Liver (tissue), 9 donors: ENCODE results near the gene ULK1. TPM values are rescaled to one million over a fixed set of nuclear protein-coding genes. Genes with fewer than 3 reads are reported as not detected.

Experiments used
- DNase-seq: peaks from one replicate; pipeline ENCODE4 v3.0.0-alpha.2; 2017; ENCODE audit warnings: low spot score
- H3K27ac ChIP-seq, 2 donors: one replicate each; pipeline ENCODE4 v1.7.0; 2013; ENCODE audit warnings: inconsistent platforms in 2 of 2, low read length in 2 of 2, control low read depth in 1 of 2, low read depth in 1 of 2, mild to moderate bottlenecking in 1 of 2
- H3K27me3 ChIP-seq, 4 donors: one replicate each; pipeline versions ENCODE4 v1.6.1 to v1.7.0; 2013; ENCODE audit warnings: low read length in 3 of 4, inconsistent platforms in 1 of 4, mild to moderate bottlenecking in 1 of 4, moderate library complexity in 1 of 4; ENCODE audit not compliant: control insufficient read depth in 4 of 4, insufficient read depth in 4 of 4
- H3K36me3 ChIP-seq, 4 donors: one replicate each; pipeline versions ENCODE4 v1.6.1 to v1.7.0; 2013; ENCODE audit warnings: low read length in 3 of 4, mild to moderate bottlenecking in 3 of 4, low read depth in 1 of 4, moderate library complexity in 1 of 4; ENCODE audit not compliant: control insufficient read depth in 4 of 4, insufficient read depth in 3 of 4
- H3K4me1 ChIP-seq, 4 donors: one replicate each; pipeline versions ENCODE4 v1.6.1 to v1.7.0; 2013; ENCODE audit warnings: low read length in 3 of 4, mild to moderate bottlenecking in 3 of 4, moderate library complexity in 1 of 4; ENCODE audit not compliant: control insufficient read depth in 4 of 4, insufficient read depth in 4 of 4
- H3K4me3 ChIP-seq, 3 donors: one replicate each; pipeline versions ENCODE4 v1.6.1 to v1.7.0; 2013; ENCODE audit warnings: low read length in 3 of 3, control low read depth in 1 of 3, low read depth in 1 of 3, mild to moderate bottlenecking in 1 of 3
- H3K9ac ChIP-seq, 2 donors: one replicate each; pipeline ENCODE4 v1.7.0; 2013; ENCODE audit warnings: low read length in 2 of 2, mild to moderate bottlenecking in 2 of 2, moderate library complexity in 2 of 2, control low read depth in 1 of 2, low read depth in 1 of 2
- H3K9me3 ChIP-seq, 4 donors: one replicate each; pipeline versions ENCODE4 v1.6.1 to v1.7.0; 2013; ENCODE audit warnings: low read length in 3 of 4; ENCODE audit not compliant: control insufficient read depth in 4 of 4
- EGR1 ChIP-seq, 2 donors: IDR thresholded peaks; 2 replicates each; pipeline ENCODE4 v1.6.1; 2016 to 2018; ENCODE audit warnings: antibody characterized with exemption in 2 of 2, low read depth in 2 of 2
- FOXA1 ChIP-seq: IDR thresholded peaks from 2 replicates; pipeline ENCODE4 v1.6.1; 2016; ENCODE audit warnings: antibody characterized with exemption
- FOXA2 ChIP-seq: IDR thresholded peaks from 2 replicates; pipeline ENCODE4 v1.6.1; 2016; ENCODE audit warnings: antibody characterized with exemption
- HNF4A ChIP-seq, 2 donors: conservative IDR thresholded peaks; 2 replicates each; pipeline ENCODE4 v1.6.1; 2016; ENCODE audit warnings: antibody characterized with exemption in 2 of 2, mild to moderate bottlenecking in 2 of 2
- HNF4G ChIP-seq: IDR thresholded peaks from 2 replicates; pipeline ENCODE4 v1.6.1; 2016; ENCODE audit warnings: antibody characterized with exemption
- JUND ChIP-seq, 2 donors: IDR thresholded peaks; 2 replicates each; pipeline ENCODE4 v1.6.1; 2016; ENCODE audit warnings: antibody characterized with exemption in 2 of 2
- RAD21 ChIP-seq, 2 donors: IDR thresholded peaks; 2 replicates each; pipeline ENCODE4 v1.6.1; 2016; ENCODE audit warnings: antibody characterized with exemption in 2 of 2, mild to moderate bottlenecking in 2 of 2
- SP1 ChIP-seq: IDR thresholded peaks from 2 replicates; pipeline ENCODE4 v1.6.1; 2018; ENCODE audit warnings: antibody characterized with exemption, mild to moderate bottlenecking
- TAF1 ChIP-seq: conservative IDR thresholded peaks from 2 replicates; pipeline ENCODE4 v1.6.1; 2016; ENCODE audit warnings: antibody characterized with exemption, mild to moderate bottlenecking
- YY1 ChIP-seq: IDR thresholded peaks from 2 replicates; pipeline ENCODE4 v1.6.1; 2016; ENCODE audit warnings: antibody characterized with exemption, mild to moderate bottlenecking
- WGBS: extraction: QIAGEN DNeasy Blood & Tissue Kit; methylation state at CpG from one replicate; pipeline ENCODE4 v1.1.7; 2013; 5-methylcytosine and 5-hydroxymethylcytosine counted together
- polyA plus RNA-seq, 2 donors: library from polyadenylated mRNA; stranded (reverse) in 1 of 2; unstranded in 1 of 2; fragments of 200-250 nt in 1 of 2; fragments of >200 nt in 1 of 2; fragmentation: Nextera tagmentation in 1 of 2; extraction: Ambion mirVana in 1 of 2; gene quantifications; one replicate each; pipeline versions ENCODE4 v1.2.1 to v1.2.3, GENCODE V29; 2013 to 2015
- total RNA-seq, 2 donors: library from RNA; depleted of rRNA; stranded (reverse); fragments of >200 nt; gene quantifications; one replicate each; pipeline ENCODE4 v1.2.3, GENCODE V29; 2014
- TF ChIP-seq, protein P1 (sequence below): IDR thresholded peaks from 2 replicates; pipeline ENCODE4 v1.6.1; 2016; ENCODE audit warnings: antibody characterized with exemption
- TF ChIP-seq, protein P2 (sequence below): IDR thresholded peaks from 2 replicates; pipeline ENCODE4 v1.6.1; 2016; ENCODE audit warnings: antibody characterized with exemption
- TF ChIP-seq, protein P3 (sequence below): IDR thresholded peaks from 2 replicates; pipeline ENCODE4 v1.6.1; 2016; ENCODE audit warnings: antibody characterized with exemption, mild to moderate bottlenecking
- TF ChIP-seq, protein P4 (sequence below): fragments of 150-350 bp; IDR thresholded peaks from 2 replicates; pipeline ENCODE4 v1.5.1; 2017; ENCODE audit warnings: improper control_type of control experiment, low read depth, low read length; ENCODE audit not compliant: missing input control
- donor health status: healthy.
- donor health status: healthy.
- donor health status: healthy.
- donor health status: healthy.
- donor health status: healthy.

ULK1 gene
- total and polyA plus RNA-seq, 4 donors, result 12.5 to 41.7 (median 15.1) TPM

DNA sequence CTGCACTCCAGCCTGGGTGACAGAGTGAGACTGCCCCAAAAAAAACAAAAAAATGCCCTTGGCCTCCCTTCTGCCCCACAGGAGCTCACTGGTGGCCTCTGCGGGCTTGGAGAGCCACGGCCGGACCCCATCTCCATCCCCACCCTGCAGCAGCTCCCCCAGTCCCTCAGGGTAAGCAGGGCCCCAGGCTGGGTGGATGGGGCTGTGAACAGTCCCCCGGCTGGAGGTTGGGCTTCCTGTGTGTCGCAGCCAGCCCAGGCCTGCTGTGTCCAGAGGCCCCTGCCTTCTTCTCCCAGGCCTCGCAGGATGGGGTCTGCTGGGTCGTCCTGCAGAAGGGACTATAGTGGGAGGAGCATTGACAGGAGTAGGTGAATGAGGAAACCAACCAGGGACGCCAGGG, 19.2 kb downstream of the ULK1 start:
- no peak for DNase-seq
- no peak overlapping the region for H3K27ac ChIP-seq
- 94% methylated on average over 8 of the region's 8 CpGs for WGBS
- peaks cover 0 to 6% (median 0%) of the 10 kb centered on the region in 4 donors for H3K4me1 ChIP-seq
- H3K27me3 ChIP-seq, result no peaks in the 10 kb centered on the region
- peaks cover 35 to 87% (median 44%) of the 10 kb centered on the region in 4 donors for H3K36me3 ChIP-seq
- TF ChIP-seq, protein P1, sequence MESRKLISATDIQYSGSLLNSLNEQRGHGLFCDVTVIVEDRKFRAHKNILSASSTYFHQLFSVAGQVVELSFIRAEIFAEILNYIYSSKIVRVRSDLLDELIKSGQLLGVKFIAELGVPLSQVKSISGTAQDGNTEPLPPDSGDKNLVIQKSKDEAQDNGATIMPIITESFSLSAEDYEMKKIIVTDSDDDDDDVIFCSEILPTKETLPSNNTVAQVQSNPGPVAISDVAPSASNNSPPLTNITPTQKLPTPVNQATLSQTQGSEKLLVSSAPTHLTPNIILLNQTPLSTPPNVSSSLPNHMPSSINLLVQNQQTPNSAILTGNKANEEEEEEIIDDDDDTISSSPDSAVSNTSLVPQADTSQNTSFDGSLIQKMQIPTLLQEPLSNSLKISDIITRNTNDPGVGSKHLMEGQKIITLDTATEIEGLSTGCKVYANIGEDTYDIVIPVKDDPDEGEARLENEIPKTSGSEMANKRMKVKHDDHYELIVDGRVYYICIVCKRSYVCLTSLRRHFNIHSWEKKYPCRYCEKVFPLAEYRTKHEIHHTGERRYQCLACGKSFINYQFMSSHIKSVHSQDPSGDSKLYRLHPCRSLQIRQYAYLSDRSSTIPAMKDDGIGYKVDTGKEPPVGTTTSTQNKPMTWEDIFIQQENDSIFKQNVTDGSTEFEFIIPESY, result no peak
- TF ChIP-seq TAF1 (no peak), FOXA2 (no peak), HNF4G (no peak), FOXA1 (no peak), YY1 (no peak), RAD21 (IDR thresholded peaks at IDR 0.05) (no peak), EGR1 (IDR thresholded peaks at IDR 0.05; ENCODE audit: low read depth in 2 of 2) (no peak), SP1 (no peak)
- TF ChIP-seq, protein P2, sequence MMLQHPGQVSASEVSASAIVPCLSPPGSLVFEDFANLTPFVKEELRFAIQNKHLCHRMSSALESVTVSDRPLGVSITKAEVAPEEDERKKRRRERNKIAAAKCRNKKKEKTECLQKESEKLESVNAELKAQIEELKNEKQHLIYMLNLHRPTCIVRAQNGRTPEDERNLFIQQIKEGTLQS, result no peak
- TF ChIP-seq, protein P3, sequence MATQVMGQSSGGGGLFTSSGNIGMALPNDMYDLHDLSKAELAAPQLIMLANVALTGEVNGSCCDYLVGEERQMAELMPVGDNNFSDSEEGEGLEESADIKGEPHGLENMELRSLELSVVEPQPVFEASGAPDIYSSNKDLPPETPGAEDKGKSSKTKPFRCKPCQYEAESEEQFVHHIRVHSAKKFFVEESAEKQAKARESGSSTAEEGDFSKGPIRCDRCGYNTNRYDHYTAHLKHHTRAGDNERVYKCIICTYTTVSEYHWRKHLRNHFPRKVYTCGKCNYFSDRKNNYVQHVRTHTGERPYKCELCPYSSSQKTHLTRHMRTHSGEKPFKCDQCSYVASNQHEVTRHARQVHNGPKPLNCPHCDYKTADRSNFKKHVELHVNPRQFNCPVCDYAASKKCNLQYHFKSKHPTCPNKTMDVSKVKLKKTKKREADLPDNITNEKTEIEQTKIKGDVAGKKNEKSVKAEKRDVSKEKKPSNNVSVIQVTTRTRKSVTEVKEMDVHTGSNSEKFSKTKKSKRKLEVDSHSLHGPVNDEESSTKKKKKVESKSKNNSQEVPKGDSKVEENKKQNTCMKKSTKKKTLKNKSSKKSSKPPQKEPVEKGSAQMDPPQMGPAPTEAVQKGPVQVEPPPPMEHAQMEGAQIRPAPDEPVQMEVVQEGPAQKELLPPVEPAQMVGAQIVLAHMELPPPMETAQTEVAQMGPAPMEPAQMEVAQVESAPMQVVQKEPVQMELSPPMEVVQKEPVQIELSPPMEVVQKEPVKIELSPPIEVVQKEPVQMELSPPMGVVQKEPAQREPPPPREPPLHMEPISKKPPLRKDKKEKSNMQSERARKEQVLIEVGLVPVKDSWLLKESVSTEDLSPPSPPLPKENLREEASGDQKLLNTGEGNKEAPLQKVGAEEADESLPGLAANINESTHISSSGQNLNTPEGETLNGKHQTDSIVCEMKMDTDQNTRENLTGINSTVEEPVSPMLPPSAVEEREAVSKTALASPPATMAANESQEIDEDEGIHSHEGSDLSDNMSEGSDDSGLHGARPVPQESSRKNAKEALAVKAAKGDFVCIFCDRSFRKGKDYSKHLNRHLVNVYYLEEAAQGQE, result no peak
- H3K9ac ChIP-seq, result no peak overlapping the region
- H3K9me3 ChIP-seq, result no peaks in the 10 kb centered on the region
- no peak overlapping the region for H3K4me3 ChIP-seq

DNA sequence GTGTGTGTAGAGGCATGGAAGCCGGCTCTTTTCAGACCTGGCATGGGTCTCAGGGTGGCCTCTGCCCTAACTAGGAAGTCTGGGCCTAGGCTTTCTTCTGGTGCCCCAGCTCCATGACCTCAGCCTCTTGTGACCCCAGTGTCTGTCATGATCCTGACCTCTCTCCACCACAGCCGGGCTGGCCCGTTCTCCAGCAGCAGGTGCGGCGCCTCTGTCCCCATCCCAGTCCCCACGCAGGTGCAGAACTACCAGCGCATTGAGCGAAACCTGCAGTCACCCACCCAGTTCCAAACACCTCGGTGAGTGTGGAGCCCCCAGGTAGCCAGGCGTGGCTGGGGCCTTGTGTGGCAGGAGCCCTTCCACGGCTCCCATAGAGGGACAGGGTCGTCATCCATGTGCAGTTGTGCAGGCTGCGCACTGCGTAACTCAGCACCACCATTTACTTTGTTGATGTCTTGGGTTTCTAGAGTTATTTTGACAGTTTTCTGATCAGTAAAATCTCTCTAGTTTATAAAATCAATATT, 19.8 kb downstream of the ULK1 start:
- no peaks in the 10 kb centered on the region for H3K9me3 ChIP-seq
- TF ChIP-seq, protein P4, sequence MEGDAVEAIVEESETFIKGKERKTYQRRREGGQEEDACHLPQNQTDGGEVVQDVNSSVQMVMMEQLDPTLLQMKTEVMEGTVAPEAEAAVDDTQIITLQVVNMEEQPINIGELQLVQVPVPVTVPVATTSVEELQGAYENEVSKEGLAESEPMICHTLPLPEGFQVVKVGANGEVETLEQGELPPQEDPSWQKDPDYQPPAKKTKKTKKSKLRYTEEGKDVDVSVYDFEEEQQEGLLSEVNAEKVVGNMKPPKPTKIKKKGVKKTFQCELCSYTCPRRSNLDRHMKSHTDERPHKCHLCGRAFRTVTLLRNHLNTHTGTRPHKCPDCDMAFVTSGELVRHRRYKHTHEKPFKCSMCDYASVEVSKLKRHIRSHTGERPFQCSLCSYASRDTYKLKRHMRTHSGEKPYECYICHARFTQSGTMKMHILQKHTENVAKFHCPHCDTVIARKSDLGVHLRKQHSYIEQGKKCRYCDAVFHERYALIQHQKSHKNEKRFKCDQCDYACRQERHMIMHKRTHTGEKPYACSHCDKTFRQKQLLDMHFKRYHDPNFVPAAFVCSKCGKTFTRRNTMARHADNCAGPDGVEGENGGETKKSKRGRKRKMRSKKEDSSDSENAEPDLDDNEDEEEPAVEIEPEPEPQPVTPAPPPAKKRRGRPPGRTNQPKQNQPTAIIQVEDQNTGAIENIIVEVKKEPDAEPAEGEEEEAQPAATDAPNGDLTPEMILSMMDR, result no peak
- no peak for TF ChIP-seq TAF1
- no peak for TF ChIP-seq YY1
- TF ChIP-seq RAD21 (IDR thresholded peaks at IDR 0.05), result no peak
- no peak for TF ChIP-seq SP1
- TF ChIP-seq FOXA2, result no peak
- TF ChIP-seq, protein P2, result no peak
- TF ChIP-seq HNF4A (conservative IDR thresholded peaks at IDR 0.05), result no peak
- TF ChIP-seq, protein P1, result no peak
- TF ChIP-seq HNF4G, result no peak
- TF ChIP-seq JUND (IDR thresholded peaks at IDR 0.05), result no peak
- no peak overlapping the region for H3K4me3 ChIP-seq
- peaks cover 0 to 6% (median 0%) of the 10 kb centered on the region in 4 donors for H3K4me1 ChIP-seq
- peaks cover 33 to 85% (median 42%) of the 10 kb centered on the region in 4 donors for H3K36me3 ChIP-seq
- H3K27ac ChIP-seq, result no peak overlapping the region
- no peak for DNase-seq
- H3K9ac ChIP-seq, result no peak overlapping the region
- no peaks in the 10 kb centered on the region for H3K27me3 ChIP-seq
- 91% methylated on average over 14 of the region's 14 CpGs for WGBS
